Activated naive CD4-positive, alpha-beta T cell (primary cell): ENCODE measurements around the gene CASP8.

Experiments
- DNase-seq, 4 experiments: peaks; one replicate each; lab custom pipeline; 2025; lab: John Stamatoyannopoulos, UW

Gene CASP8

DNA sequence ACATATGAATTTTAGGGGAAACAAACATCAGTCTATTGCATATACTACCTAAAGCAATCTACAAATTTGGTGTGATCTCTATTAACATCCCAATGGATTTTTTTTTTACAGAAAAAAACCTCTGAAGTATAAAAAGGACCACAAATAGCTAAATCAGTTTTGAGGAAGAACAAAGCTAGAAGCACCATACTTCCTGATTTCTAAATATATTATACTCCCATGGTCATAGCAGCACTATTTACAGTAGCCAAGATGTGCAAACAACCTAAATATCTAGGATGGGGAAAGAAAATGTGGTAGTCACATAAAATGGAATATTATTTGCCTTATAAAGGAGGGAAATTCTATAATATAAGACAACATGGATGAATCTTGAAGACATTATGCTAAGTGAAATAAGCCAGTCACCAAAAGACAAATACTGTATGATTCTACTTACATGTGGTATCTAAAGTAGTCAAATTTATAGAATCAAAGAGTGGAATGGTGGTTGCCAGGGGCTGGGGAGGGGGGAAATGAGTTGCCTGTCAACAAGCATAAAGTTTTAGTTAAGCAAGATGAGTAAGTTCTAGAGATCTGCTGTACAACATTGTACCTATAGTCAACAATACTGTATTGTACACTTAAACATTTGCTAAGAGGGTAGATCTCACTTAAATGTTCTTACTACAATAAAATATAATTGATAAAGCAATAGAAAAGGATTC, 17.6 kb upstream of the CASP8 start:
- DNase-seq, result no peak

DNA sequence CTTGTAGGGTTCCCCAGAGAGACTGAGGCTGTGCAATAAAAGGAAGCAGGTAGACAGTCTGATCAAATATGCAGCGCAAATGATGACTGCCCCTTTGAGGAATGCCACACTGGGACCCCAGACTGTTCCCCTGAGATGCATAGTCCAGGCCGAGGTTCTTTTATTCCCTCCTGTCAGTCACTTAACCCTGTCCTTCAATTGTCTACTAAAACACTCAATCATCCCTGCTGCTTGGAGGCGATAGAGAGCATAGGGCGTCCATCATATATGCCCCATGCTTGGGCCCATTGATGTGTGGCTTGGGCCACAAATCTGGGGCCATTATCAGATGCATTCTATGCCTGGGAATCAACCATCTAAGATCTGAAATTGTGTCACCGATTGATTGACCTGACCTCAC, 15.5 kb upstream of the CASP8 start:
- no peak for DNase-seq

DNA sequence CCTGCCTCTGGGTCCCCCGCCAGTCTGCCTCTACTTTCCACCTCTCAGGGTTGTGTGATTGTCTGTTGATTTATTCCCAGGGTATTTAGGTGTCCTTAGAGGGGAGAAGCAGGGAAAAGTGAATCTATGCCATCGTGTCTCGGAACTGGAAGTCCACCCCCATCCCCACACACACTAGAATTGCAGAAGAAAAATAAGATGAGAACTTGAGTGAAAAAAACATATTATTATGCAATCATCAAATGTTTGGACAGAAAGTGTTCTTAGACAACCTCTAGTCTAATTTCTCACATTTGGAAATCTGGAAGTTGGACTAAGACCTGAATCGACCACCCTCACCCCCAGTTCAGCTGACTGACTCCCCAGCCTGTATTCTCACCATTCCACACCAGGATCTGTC, 14.1 kb upstream of the CASP8 start:
- DNase-seq, result no peak

DNA sequence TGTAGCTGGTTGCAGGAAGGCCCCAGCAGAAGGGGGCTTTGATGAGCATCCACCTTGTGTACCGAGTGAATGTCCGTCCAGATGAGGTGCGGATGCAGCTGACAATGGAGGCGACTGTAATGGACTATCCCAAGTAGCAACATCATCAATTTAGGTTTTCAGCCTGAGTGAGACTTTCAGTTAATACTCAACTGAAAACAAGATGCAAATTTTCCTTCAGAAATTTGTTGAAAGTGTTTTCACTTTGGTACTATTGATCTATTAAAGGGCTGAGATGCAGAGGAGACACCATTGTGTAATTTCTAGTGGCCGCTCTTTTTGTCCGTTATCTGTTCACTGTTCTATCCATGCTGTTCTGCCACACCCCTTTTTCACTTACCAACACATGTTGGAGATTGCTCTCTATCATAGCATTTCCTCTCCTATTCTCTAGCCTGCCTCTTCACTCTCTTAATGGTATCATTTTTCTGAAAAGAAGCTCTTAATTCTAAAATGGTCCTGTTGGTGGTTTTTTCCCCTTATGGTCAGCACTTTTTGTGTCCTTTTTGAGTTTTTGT, 12.0 kb upstream of the CASP8 start:
- DNase-seq, result no peak

DNA sequence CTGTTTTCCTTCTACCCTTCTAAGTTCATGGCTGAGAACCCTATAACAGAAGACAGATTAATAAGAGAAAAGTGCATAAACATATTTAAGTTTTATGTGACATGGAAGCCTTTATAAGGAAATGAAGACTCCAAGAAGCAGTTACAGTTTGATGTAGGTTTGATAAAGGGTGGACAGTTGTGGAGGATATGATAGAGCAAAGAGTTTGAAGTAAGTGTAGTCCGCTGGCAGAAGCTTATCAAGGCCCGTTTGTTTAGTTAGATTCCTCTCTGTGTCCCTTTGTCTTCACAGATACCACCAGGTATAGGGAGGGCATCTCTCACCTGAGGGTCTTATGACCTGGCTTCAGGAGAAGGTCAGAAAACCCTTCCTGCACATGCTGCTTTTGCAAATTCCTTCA, 10.4 kb upstream of the CASP8 start:
- no peak for DNase-seq

DNA sequence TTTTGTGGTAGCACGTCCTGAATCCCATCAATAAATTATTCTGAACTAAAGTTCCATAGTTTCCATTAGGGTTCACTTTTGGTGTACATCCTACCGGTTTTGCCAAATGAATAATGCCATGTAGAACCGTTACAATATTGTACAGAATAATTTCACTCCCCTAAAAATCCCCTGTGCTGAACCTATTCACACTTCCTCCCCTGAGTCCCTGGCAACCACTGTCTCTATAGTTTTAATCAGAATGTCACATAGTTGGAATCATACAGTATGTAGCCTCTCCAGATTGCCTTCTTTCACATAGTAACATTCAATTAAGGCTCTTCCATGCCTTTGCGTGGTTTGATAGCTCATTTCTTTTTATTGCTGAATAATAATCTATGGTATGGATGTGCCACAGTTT, 9.6 kb upstream of the CASP8 start:
- DNase-seq, result no peak

DNA sequence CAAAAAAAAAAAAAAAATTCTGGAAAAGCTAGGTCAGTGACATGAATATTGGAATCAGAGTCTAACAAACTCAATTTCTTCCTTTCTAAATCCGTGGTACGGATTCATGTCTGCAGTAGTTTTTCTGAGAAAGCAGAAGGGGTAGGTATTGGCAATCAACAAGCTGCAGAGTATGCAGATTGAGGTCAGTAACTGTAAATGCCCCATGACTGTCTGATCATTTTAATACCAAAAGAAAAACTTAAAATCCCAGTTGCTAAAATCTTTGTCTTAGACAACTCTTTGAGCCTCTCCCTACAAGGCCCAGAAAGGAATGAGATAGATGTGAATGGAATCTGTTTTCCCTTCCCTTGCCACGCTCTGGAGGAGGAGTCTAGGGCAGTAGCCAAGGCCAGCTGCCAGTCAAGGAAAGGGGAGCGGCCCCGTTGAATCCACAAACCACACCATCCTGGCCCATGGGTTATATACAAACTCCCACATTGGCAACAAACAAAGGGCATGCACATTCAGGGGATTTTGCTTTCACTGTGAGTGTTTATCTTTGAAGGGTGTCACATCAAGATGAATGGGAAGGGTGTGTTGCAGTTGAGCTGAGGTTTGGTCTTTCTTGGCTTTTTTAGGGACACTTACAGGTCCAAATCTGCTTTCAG, 6.1 kb upstream of the CASP8 start:
- DNase-seq, result no peak

DNA sequence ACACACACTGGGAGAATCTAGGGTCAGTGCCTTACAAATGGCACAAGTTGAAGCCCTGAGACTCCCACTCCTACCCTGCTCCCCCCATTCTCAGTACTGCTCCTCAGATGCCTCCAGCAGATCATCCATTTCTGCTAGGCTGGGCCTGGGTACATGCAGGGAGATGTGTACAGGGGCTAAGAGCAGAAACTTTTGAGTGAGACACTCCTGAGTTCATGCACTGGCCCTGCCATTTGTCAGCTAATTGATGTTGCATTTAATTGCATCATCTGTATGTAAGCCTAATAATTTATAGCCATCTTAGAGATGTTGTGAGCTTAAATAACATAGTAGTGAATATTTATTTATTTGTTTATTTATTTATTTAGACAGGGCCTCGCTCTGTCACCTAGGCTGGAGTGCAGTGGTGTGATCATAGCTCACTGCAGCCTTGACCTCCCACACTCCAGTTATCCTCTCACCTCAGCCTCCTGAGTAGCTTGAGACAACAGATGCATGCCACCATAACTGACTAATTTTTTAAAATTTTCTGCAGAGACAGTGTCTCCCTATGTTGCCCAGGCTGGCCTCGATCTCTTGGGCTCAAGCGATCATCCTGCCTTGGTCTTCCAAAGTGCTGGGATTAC, 4.8 kb upstream of the CASP8 start:
- no peak for DNase-seq

DNA sequence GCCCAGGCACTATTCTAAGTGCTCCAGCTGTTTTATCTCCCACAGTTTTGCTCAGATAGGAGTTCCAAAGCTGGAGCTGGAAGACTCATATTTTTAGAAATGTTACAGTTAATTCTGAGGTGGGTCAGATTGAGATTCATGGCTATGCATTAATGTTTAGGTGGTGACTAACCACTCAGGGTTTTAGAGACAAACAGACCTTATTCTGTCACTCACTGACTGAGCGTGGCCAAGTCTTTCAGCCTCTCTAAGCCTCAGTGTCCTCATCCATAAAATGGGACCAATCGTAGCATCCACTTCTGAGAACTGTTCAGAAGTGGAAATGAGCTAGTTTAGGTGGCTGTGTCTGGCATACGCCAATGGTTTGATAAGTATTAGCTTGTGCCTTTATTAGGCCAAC, 4.3 kb upstream of the CASP8 start:
- DNase-seq, result no peak

DNA sequence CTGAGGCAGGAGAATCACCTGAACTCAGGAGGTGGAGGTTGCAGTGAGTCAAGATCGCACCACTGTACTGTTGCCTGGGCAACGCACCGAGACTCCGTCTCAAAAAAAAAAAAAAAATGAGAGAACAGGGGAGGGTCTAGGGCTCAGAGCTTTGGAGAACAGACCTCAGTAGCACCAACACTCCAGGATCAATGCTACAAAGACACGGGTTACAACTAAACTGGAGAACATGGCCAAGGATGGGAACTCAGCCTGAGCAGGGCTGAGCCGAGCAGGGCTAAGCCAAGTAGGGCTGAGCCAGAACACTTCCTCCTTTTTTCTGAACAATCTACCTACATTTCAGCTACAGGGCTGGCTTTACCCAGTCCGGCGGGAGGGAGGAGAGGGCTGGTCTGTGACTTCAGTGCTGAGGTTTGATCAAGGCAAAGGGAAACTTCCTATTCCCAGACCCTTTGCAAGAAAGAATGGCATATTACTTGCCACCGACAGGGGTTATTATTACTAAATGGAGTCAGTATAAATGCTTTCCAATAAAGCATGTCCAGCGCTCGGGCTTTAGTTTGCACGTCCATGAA, 2.9 kb upstream of the CASP8 start:
- DNase-seq, result peak in 1 of 4 experiments; percentile 43

DNA sequence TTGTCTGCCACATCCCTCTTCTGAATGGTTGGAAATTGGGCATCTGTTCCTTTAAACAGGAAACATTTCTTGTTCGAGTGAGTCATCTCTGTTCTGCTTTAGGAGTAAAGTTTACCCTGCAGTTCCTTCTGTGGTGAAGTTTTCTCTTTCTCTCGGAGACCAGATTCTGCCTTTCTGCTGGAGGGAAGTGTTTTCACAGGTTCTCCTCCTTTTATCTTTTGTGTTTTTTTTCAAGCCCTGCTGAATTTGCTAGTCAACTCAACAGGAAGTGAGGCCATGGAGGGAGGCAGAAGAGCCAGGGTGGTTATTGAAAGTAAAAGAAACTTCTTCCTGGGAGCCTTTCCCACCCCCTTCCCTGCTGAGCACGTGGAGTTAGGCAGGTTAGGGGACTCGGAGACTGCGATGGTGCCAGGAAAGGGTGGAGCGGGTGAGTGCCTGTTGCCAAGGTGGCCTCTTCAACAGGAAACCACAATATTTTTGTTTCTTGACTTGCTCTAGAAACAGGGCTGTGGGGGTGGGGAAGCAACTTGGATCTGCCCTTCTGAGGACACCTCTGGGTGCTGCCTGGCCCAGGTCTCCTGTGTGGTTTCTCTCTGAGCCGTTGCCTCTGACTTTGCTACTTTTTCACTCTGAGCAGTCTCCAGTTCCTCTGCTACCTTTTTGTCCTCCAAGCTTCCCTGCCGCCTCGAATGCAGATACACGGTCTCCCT, 2.2 kb upstream of the CASP8 start:
- DNase-seq, result peak; percentile 20 to 89 (median 68)

DNA sequence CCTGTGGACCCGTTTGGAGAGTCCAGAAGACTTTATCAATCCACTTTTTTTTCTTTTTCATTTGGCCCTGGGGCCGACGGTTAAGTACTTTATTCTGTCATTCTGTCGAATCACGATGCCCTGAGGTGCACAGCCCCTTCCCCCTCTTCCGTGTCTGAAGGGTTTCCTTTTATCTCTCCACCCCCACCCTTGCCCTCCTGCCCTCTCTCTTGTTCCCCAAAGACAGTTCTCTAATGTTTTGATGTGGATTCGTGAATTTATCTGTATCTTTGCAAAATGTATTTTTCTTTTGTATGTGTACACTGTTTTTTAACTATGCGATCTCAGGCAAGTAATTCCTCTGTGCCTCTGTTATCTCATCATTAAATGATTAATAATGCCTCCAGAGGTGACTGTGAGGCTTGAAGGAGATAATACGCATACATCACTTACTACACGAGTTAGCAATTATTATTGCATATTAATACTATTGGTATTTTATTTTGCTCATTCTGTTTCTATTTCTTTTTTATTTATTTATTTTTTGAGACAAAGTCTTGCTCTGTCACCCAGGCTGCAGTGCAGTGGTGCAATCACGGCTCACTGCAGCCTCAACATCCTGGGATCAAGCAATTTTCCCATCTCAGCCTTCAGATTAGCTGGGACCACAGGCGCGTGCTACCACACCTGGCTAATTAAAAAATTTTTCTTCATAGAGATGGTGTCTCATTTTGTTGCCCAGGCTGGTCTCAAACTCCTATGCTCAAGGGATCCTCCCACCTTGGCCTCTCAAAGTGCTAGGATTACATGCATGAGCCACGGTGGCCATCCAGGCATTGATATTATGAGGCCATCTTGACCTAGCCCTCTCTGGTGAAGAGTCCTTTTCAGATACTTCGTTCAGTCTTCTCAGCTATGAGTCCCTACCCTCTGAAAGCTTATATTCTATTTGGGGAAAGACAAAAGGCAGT, 1.4 kb upstream of the CASP8 start:
- DNase-seq, result no peak

DNA sequence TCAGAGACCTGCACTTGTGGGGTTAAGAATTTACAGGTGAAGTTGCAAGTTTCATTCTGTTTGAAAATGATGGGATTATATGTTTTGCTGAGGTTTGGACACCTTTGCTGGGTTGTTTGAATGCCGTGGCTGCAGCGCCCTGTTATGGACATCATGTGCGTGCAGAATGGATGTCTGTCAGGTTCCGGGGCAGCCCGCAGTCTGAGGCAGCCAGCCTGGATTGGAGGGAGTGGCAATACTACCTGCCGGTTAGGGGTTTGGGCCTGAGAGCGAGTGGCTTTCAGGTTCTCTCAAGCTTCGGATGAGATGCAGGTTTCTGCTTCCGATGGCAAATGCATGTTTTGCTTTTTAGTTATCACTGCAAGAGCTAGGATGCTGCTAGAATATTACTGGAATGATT, 1.1 kb downstream of the CASP8 start:
- DNase-seq, result peak in 2 of 4 experiments; percentile 43 to 54

DNA sequence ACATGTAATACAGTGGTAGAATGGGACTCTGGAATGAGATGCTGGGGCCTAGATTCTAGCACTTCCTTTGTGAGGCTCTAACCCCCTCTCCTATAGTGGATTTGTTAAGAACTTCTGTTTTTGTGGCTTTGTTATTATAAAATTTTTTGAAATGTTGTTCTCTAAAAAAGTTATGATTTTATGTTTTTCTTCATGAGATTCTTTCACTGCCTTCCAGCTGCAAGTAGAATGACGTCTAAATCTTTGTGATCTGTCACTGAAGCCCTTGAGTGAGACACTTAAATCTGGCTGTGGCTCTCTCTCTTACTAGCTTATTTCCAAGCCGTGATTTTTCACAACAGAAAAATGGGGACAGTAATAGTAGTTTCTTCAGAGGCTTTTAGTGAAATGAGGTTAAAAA, 1.6 kb downstream of the CASP8 start:
- DNase-seq, result no peak

DNA sequence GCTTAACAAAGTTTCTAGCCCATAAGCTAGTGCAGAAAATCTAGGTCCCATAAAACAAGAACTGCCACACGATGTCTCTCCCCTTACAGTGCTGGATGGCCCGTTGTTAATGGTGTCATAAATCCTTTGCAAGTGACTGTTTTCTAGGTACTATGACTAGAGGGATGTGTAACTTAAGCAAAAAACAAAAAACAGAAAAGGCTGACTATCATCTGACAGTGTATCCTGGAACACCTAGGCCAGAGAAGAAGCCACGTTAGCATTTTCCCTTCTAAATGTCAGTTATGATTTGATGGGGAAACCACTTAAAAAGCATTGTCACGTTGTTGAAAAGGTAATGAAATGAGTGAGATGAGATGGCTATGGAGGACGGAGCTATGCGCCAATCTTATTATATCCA, 2.4 kb downstream of the CASP8 start:
- no peak for DNase-seq

DNA sequence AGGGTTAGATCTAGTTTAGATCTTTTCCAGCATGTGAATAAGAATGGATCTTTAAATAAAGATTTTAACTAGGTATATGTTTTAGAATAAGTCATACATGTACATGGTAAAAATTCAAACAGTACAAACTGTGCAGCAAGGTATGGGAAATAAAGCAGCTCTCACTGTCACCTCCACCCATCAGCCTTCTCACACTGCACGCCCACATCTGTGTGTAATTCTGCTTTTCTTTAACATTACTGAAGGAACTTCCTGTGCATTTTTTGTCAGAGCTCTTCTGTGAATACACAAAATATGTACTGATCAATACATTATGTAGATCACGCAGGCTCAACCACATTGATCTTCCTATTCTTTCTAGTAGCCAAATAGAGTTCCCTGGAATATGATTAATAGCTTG, 3.4 kb downstream of the CASP8 start:
- DNase-seq, result no peak

DNA sequence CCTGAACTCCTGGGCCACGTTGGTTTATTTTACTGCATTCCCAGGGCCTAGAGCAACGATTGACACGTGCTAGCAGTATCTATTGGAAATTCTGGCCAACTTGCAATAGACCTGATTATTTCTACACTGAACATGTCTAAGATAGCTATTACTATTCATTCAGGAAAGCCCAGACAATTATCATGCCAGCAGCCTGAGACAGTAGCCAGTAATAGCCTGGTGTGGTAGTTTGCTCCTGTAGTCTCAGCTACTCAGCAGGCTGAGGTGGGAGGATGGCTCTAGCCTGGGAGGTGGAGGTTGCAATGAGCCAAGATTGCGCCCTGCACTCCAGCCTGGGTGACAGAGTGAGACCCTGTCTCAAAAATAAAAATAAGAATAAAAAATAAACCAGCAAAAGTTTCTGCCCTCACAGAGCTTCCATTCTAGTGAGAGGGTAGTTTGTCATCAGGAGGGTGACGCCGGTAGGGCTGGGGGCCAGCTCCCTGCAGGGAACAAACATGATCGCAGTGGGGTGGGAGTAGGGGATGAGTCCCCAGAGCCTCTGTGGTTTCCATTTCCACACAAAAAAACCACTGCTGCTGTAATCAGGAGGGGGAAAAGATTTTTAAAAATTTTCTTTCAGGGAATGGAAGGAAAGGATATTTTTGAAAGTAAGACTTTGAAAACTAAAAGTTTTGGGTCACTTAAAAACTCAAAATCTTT, 4.3 kb downstream of the CASP8 start:
- DNase-seq, result no peak

DNA sequence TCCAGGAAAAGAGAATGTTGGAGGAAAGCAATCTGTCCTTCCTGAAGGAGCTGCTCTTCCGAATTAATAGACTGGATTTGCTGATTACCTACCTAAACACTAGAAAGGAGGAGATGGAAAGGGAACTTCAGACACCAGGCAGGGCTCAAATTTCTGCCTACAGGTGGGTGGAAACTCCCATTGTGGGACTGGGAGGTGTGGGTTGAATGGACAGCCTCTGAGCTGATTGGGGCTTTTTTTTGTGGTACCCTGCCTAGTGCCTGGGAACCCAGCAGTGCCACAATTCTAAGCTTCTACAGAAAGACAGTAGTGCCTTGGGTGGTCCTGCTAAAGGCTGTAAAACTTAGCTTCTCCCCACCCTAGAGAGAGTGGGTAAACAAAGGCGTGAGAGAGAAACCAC, 6.3 kb downstream of the CASP8 start:
- DNase-seq, result no peak

DNA sequence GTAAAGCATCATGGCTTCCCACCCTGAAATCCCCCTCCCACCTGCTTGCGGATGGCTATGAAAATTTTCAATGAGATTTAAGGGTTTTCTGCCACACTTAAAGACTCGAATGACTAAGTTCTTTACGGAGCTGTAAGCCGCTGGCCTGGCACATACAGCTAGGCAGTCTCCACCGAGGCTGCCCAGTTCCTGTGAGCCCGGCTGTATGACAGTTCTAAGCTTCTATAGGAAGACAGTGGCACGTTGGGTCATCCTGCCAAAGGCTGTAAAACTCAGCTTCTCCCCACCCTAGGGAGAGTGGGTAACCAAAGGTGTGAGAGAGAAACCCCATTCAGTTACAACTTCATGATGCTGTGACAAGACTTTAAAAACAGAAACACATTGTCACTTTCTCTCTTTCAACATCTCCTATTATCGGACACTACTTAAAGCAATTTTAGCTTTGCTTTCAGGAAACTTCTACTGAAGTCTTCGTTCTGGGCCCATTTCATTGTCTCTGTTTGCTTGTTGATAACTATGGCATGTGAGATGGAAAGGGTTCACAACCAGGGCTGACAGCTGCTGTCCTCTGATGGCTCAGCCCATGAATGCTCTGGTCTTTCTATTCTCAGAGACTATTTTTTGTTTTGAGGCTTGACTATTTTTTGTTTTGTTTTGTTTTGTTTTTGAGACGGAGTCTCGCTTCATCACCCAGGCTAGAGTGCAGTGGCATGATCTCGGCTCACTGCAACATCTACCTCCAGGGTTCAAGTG, 7.1 kb downstream of the CASP8 start:
- no peak for DNase-seq

DNA sequence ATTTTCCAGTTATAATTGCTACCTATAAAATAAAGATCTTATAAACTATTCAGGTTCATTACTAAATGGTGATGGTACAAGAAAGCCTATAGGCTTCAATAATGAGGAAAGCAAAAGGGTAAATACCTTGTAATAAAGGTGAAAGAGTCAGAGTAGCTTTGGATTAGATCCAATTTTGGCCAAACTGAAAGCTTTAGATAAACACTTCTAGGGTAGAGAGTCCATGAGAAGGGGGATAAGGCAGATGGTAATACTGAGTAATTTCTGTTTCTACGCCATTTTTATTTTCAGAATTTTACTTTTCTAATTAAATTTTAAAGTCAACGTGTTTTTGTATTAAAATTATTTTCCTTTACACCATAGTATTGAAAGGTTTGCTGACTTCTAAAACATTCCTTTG, 9.4 kb downstream of the CASP8 start:
- DNase-seq, result no peak
